HepG2 (cell line): ENCODE results near the gene TSACC. TPM values are rescaled to one million over a fixed set of nuclear protein-coding genes. Genes with fewer than 3 reads are reported as not detected.

Experiments used
- ATAC-seq: fragments of 200-7000 bp; cut with Tn5 transposase; 3 replicates; pipeline ENCODE4 v1.9.1; 2020; ENCODE audit warnings: mild to moderate bottlenecking, moderate library complexity
- BruUV-seq: library from RNA; stranded (reverse); fragments of 400-500 nt; replicated peaks from 2 replicates; lab custom pipeline; 2021; lab: Mats Ljungman, UMichigan
- CTCF ChIA-PET: fragments of 300-600 bp; formaldehyde crosslinking; extraction: SDS; loops from one replicate; lab custom pipeline; 2021; ENCODE audit warnings: low total read pairs, inconsistent platforms, low intra/inter-chr PET ratio; lab: Yijun Ruan, JAX
- POLR2A ChIA-PET: fragments of 350-600 bp; sonication (Branson Sonifier 250); formaldehyde crosslinking; loops from one replicate; lab custom pipeline; 2020; ENCODE audit warnings: antibody characterized with exemption, inconsistent platforms; lab: Yijun Ruan, JAX
- DNase-seq: peaks from one replicate; pipeline ENCODE4 v3.0.0-alpha.2; 2015; ENCODE audit warnings: low spot score
- FAIRE-seq: peaks from 3 replicates; lab custom pipeline; 2011; peaks lifted over from hg19 to GRCh38; lab: Jason Lieb, UNC
- H2AFZ ChIP-seq: one replicate; pipeline ENCODE4 v1.6.1; 2011; ENCODE audit warnings: low read length, inconsistent platforms
- H3K27ac ChIP-seq: fragments of 300-600 bp; 3 replicates; pipeline ENCODE4 v1.8.0; 2011; ENCODE audit warnings: mixed run types, mild to moderate bottlenecking, mixed read lengths, low read length, inconsistent platforms; ENCODE audit not compliant: insufficient read depth; ENCODE audit errors: extremely low read length
- H3K27me3 ChIP-seq, 2 experiments: fragments of 200-600 bp in 1 of 2; 2 replicates in 1 of 2; 3 replicates in 1 of 2; pipeline versions ENCODE4 v1.6.0 to v1.8.0; 2011; ENCODE audit warnings: low read length in 2 of 2, mild to moderate bottlenecking in 2 of 2, moderate library complexity in 2 of 2, inconsistent platforms in 1 of 2; ENCODE audit not compliant: insufficient read depth in 2 of 2, control insufficient read depth in 1 of 2
- H3K36me3 ChIP-seq, 2 experiments: fragments of 200-600 bp in 1 of 2; replicated peaks in 1 of 2; 2 replicates in 1 of 2; 3 replicates in 1 of 2; pipeline versions ENCODE4 v1.5.1 to v1.8.0; 2011; ENCODE audit warnings: low read length in 2 of 2, inconsistent platforms in 1 of 2; ENCODE audit not compliant: insufficient read depth in 2 of 2, control insufficient read depth in 1 of 2
- H3K4me1 ChIP-seq: 2 replicates; pipeline ENCODE4 v1.5.1; 2012; ENCODE audit warnings: low read length, inconsistent platforms; ENCODE audit not compliant: insufficient read depth
- H3K4me2 ChIP-seq: 2 replicates; pipeline ENCODE4 v1.6.0; 2011; ENCODE audit warnings: low read depth, low read length, inconsistent platforms
- H3K4me3 ChIP-seq, 3 experiments: fragments of 200-600 bp in 1 of 3; sonication (generic), shearing (Covaris generic) in 1 of 3; replicated peaks in 1 of 3; 2 replicates each; pipeline ENCODE4 v1.5.1; 2011 to 2016; ENCODE audit warnings: low read length in 3 of 3, inconsistent platforms in 2 of 3, low read depth in 2 of 3, mild to moderate bottlenecking in 2 of 3, control low read depth in 1 of 3, mixed read lengths in 1 of 3; ENCODE audit not compliant: insufficient read depth in 1 of 3
- H3K79me2 ChIP-seq: one replicate; pipeline ENCODE4 v1.6.1; 2011; ENCODE audit warnings: low read length, inconsistent platforms; ENCODE audit not compliant: insufficient read depth
- H3K9ac ChIP-seq: 2 replicates; pipeline ENCODE4 v1.6.0; 2011; ENCODE audit warnings: mild to moderate bottlenecking, low read depth, low read length, inconsistent platforms; ENCODE audit not compliant: insufficient read depth
- H3K9me3 ChIP-seq: 2 replicates; pipeline ENCODE4 v1.5.1; 2012; ENCODE audit warnings: mild to moderate bottlenecking, low read length
- H4K20me1 ChIP-seq: 2 replicates; pipeline ENCODE4 v1.6.0; 2011; ENCODE audit warnings: inconsistent platforms, mild to moderate bottlenecking, low read length, moderate library complexity; ENCODE audit not compliant: insufficient read depth
- CTCF ChIP-seq: sonication (generic); formaldehyde crosslinking; IDR thresholded peaks from 2 replicates; pipeline ENCODE4 v1.5.0; 2020; ENCODE audit warnings: mild to moderate bottlenecking, missing genetic modification reagents, moderate library complexity
- IRF9 ChIP-seq: sonication (generic); formaldehyde crosslinking; IDR thresholded peaks from 2 replicates; pipeline ENCODE4 v1.8.0; 2022; ENCODE audit warnings: missing genetic modification reagents, mild to moderate bottlenecking, borderline replicate concordance
- MXD4 ChIP-seq: IDR thresholded peaks from 2 replicates; pipeline ENCODE4 v1.6.1; 2016; ENCODE audit warnings: mild to moderate bottlenecking, missing biosample characterization, missing genetic modification reagents
- PHF5A ChIP-seq: IDR thresholded peaks from one replicate; pipeline ENCODE4 v1.6.1; 2018; ENCODE audit warnings: low read depth, missing genetic modification reagents; ENCODE audit not compliant: unreplicated experiment
- POLR2A ChIP-seq, 2 experiments: IDR thresholded peaks; 2 replicates each; pipeline ENCODE4 v1.6.1; 2011; ENCODE audit warnings: low read depth in 2 of 2, low read length in 2 of 2, mild to moderate bottlenecking in 1 of 2, moderate library complexity in 1 of 2; ENCODE audit not compliant: insufficient read depth in 1 of 2
- RELA ChIP-seq: sonication (generic); formaldehyde crosslinking; IDR thresholded peaks from 2 replicates; pipeline ENCODE4 v1.4.0; 2020; ENCODE audit warnings: missing genetic modification reagents
- REST ChIP-seq, 2 experiments: IDR thresholded peaks; 2 replicates each; pipeline ENCODE4 v1.6.1; 2011 to 2012; ENCODE audit warnings: low read length in 2 of 2, borderline replicate concordance in 1 of 2, low read depth in 1 of 2, mild to moderate bottlenecking in 1 of 2, moderate library complexity in 1 of 2
- SAP130 ChIP-seq: IDR thresholded peaks from 2 replicates; pipeline ENCODE4 v1.6.1; 2016; ENCODE audit warnings: low read depth
- SP1 ChIP-seq, 2 experiments: fragments of 450-650 bp in 1 of 2; sonication (generic) in 1 of 2; formaldehyde crosslinking in 1 of 2; IDR thresholded peaks; 2 replicates each; pipeline versions ENCODE4 v1.4.0 to v1.6.1; 2016 to 2020; ENCODE audit warnings: missing genetic modification reagents in 1 of 2
- TRIM22 ChIP-seq: fragments of 450-650 bp; IDR thresholded peaks from 2 replicates; pipeline ENCODE4 v1.6.1; 2017
- ZFX ChIP-seq: sonication (generic); formaldehyde crosslinking; IDR thresholded peaks from 2 replicates; pipeline ENCODE4 v1.4.0; 2020; ENCODE audit warnings: mild to moderate bottlenecking, low read depth, missing genetic modification reagents, moderate library complexity
- ZKSCAN5 ChIP-seq: sonication (generic); formaldehyde crosslinking; IDR thresholded peaks from 2 replicates; pipeline ENCODE4 v1.5.1; 2020; ENCODE audit warnings: mild to moderate bottlenecking, missing genetic modification reagents
- ZNF10 ChIP-seq: sonication (generic); formaldehyde crosslinking; IDR thresholded peaks from 2 replicates; pipeline ENCODE4 v1.4.0; 2020; ENCODE audit warnings: mild to moderate bottlenecking, low read depth, missing genetic modification reagents, borderline replicate concordance
- ZNF138 ChIP-seq: sonication (generic); formaldehyde crosslinking; IDR thresholded peaks from 2 replicates; pipeline ENCODE4 v1.5.0; 2020; ENCODE audit warnings: mild to moderate bottlenecking, low read depth, missing genetic modification reagents
- ZNF382 ChIP-seq: sonication (generic); formaldehyde crosslinking; IDR thresholded peaks from 2 replicates; pipeline ENCODE4 v1.5.0; 2020; ENCODE audit warnings: missing genetic modification reagents, mild to moderate bottlenecking, borderline replicate concordance
- WGBS: methylation state at CpG from one replicate; pipeline ENCODE4 v1.1.6; 2017; ENCODE audit warnings: low lambda C conversion rate; 5-methylcytosine and 5-hydroxymethylcytosine counted together
- in situ Hi-C: cut with HindIII; loops from 2 replicates; pipeline ENCODE4 v1.10.0; 2017; ENCODE audit warnings: low pct_unique_long_range_greater_than_20kb; ENCODE audit not compliant: extremely low pct_ligation_motif_present
- intact Hi-C: fragments of 100-400 bp; cut with micrococcal nuclease; formaldehyde crosslinking; loops from one replicate; pipeline ENCODE4 v1.10.0; 2022; ENCODE audit not compliant: unreplicated experiment
- polyA plus RNA-seq, 8 experiments: library from polyadenylated mRNA; depleted of rRNA in 3 of 8; stranded (reverse) in 7 of 8; unstranded in 1 of 8; fragments of >200 nt; fragmentation: Illumina TruSeq in 4 of 8; extraction: Trizol in 4 of 8; gene quantifications; 2 replicates each; pipeline versions ENCODE4 v1.2.1 to v1.2.3, GENCODE V29; 2011 to 2016; ENCODE audit warnings: low read depth in 4 of 8, missing spikeins in 1 of 8, mixed read lengths in 1 of 8; ENCODE audit not compliant: insufficient read depth in 1 of 8
- total RNA-seq, 5 experiments: library from RNA; depleted of rRNA; stranded (reverse); fragments of >200 nt; fragmentation: Illumina TruSeq; extraction: Trizol; gene quantifications; 2 replicates each; pipeline ENCODE4 v1.2.3, GENCODE V29; 2016; ENCODE audit warnings: low read depth in 1 of 5

The TSACC gene
- total and polyA plus RNA-seq, 2 of the 13 experiments (the other 11 are each of a cell fraction or from before 2014, with no cell fraction given): 1.5 to 2.6 TPM

GRCh38 chr1:156336242-156336641 lies 2.1 kb upstream of the TSACC start:
- DNase-seq (no peak), FAIRE-seq (no peak), ATAC-seq (no peak)
- Histone ChIP-seq H3K27me3 (no peaks in the 10 kb centered on the region; a peak in 1 of 5 replicates), H4K20me1 (peaks cover 17% of the 10 kb centered on the region), H3K9me3 (no peaks in the 10 kb centered on the region), H3K27ac (no peak overlapping the region), H3K4me3 (peak overlapping the region; percentile 87 to 94 (median 92)), H3K4me2 (peak overlapping the region; percentile 88), H3K9ac (peak overlapping the region; percentile 85; the same call in 1 of the 2 replicates), H2AFZ (no peak overlapping the region), H3K36me3 (peaks cover 3 to 37% of the 10 kb centered on the region in 2 experiments; a peak in 4 of 5 replicates), H3K4me1 (peaks cover 25% of the 10 kb centered on the region), H3K79me2 (peaks cover 43% of the 10 kb centered on the region)
- CTCF ChIA-PET: no interaction called here
- BruUV-seq: no TSS peak
- POLR2A ChIA-PET: interaction anchor here (0.8 to 2.9 kb wide), 4 partner anchors 36 to 123 kb away, joined by 3 to 22 read pairs (median 4); partner anchors contain the start of gene PMF1
- intact Hi-C loops (loop anchor here (5.0 kb wide), 2 partner anchors 36 to 44 kb away; no protein-coding TSS in a partner anchor), in situ Hi-C loops (no loop called here)
- WGBS: 69% methylated on average over 4 of the region's 4 CpGs
- TF ChIP-seq ZFX (CRISPR knock-in tag) (no peak), SP1 (IDR thresholded peaks at IDR 0.05) (no peak), SP1 (CRISPR knock-in tag; IDR thresholded peaks at IDR 0.05) (no peak), ZNF138 (CRISPR knock-in tag) (no peak), ZNF10 (CRISPR knock-in tag) (no peak), PHF5A (CRISPR knock-in tag) (no peak), POLR2A (IDR thresholded peaks at IDR 0.05; ENCODE audit: insufficient read depth in 1 of 2, low read depth in 2 of 2, low read length in 2 of 2) (no peak), REST (IDR thresholded peaks at IDR 0.05; ENCODE audit: borderline replicate concordance in 1 of 2, low read depth in 1 of 2, low read length in 2 of 2) (no peak), SAP130 (CRISPR knock-in tag) (peak; percentile 20; the same call in 1 of the 2 replicates), TRIM22 (no peak), IRF9 (no peak), RELA (CRISPR knock-in tag) (no peak), CTCF (CRISPR knock-in tag) (peak; percentile 45), ZKSCAN5 (CRISPR knock-in tag) (no peak), ZNF382 (CRISPR knock-in tag) (no peak), MXD4 (no peak)
